NCI-H2227 (cell line): Measurements from ENCODE around the gene DNAJB9.
"Not testable (repeated sequence)": the region's sequence is repeated elsewhere in the genome, so short reads cannot be mapped to it uniquely, and the experiment has no call there.

Experiments used
- DNase-seq: peaks from one replicate; lab custom pipeline; 2025; ENCODE audit not compliant: unreplicated experiment; lab: John Stamatoyannopoulos, UW

The DNAJB9 gene

GRCh38 chr7:108569381-108570145 lies at the start of gene DNAJB9, which contains the start of gene THAP5:
Gene DNAJB9, plus strand, starts transcription at chr7:108569874. Its CDS starts 1,853 bp downstream, at chr7:108571727.
Gene THAP5, minus strand, starts transcription at chr7:108569706. Its CDS starts 137 bp downstream, at chr7:108569569.
- DNase-seq: peak; percentile 100

GRCh38 chr7:108522780-108523179 lies 46.9 kb upstream of the DNAJB9 start:
- no peak for DNase-seq

- no peak for DNase-seq
Measured at GRCh38 chr7:108525327-108525984, 44.2 kb upstream of the DNAJB9 start.

- DNase-seq: peak; percentile 100
Measured at GRCh38 chr7:108525985-108526767, 43.5 kb upstream of the DNAJB9 start, which contains the start of gene PNPLA8. Gene PNPLA8, minus strand, starts transcription at chr7:108526135. Its CDS starts 10,644 bp downstream, at chr7:108515491.

GRCh38 chr7:108526768-108527017 lies 43.0 kb upstream of the DNAJB9 start:
- DNase-seq: no peak

GRCh38 chr7:108528183-108528712 lies 41.4 kb upstream of the DNAJB9 start:
- DNase-seq: no peak

- DNase-seq: peak; percentile 34
Measured at GRCh38 chr7:108529341-108529740, 40.3 kb upstream of the DNAJB9 start.

GRCh38 chr7:108533712-108534111 lies 36.0 kb upstream of the DNAJB9 start:
- no peak for DNase-seq

- DNase-seq: no peak
Measured at GRCh38 chr7:108535257-108535656, 34.4 kb upstream of the DNAJB9 start.

GRCh38 chr7:108535744-108536143 lies 33.9 kb upstream of the DNAJB9 start:
- DNase-seq: no peak

GRCh38 chr7:108537229-108537628 lies 32.4 kb upstream of the DNAJB9 start:
- DNase-seq: no peak

- DNase-seq: not testable (repeated sequence)
Measured at GRCh38 chr7:108538236-108538635, 31.4 kb upstream of the DNAJB9 start.

GRCh38 chr7:108538685-108539084 lies 31.0 kb upstream of the DNAJB9 start:
- not testable (repeated sequence) for DNase-seq

GRCh38 chr7:108541478-108541877 lies 28.2 kb upstream of the DNAJB9 start:
- no peak for DNase-seq

- not testable (repeated sequence) for DNase-seq
Measured at GRCh38 chr7:108548141-108548896, 21.4 kb upstream of the DNAJB9 start.

GRCh38 chr7:108556665-108557064 lies 13.0 kb upstream of the DNAJB9 start:
- DNase-seq: not testable (repeated sequence)

GRCh38 chr7:108557191-108557590 lies 12.5 kb upstream of the DNAJB9 start:
- DNase-seq: no peak

- DNase-seq: no peak
Measured at GRCh38 chr7:108557617-108558016, 12.1 kb upstream of the DNAJB9 start.

- no peak for DNase-seq
Measured at GRCh38 chr7:108559253-108559652, 10.4 kb upstream of the DNAJB9 start.

GRCh38 chr7:108561047-108561619 lies 8.5 kb upstream of the DNAJB9 start:
- DNase-seq: no peak
